ENCODE results near the gene TNFAIP8. TPM values are rescaled to one million over a fixed set of nuclear protein-coding genes. Genes with fewer than 3 reads are reported as not detected.

Gene TNFAIP8
- total and polyA plus RNA-seq, 10 of the 15 experiments (the other 5 are each of a cell fraction or from before 2014, with no cell fraction given): 124 to 324 (median 177) TPM

GRCh38 chr5:119347574-119347973, 8.2 kb upstream of the TNFAIP8 start:
- H3K4me2 ChIP-seq (ENCODE audit: control insufficient read depth, insufficient read depth): peak overlapping the region; percentile 64
- peaks cover 3% of the 10 kb centered on the region for H4K20me1 ChIP-seq (ENCODE audit: control insufficient read depth, insufficient read depth)
- no peak overlapping the region for H2AFZ ChIP-seq (ENCODE audit: control insufficient read depth, low read depth, low read length)
- no peaks in the 10 kb centered on the region for H3K9me3 ChIP-seq (replicated peaks; ENCODE audit: control insufficient read depth, insufficient read depth, low read length)
- in situ Hi-C loops (cut with MboI) (no loop called here), intact Hi-C loops (cut with micrococcal nuclease; ENCODE audit: unreplicated experiment) (no loop called here)
- CTCF ChIA-PET: interaction anchor here (0.7 to 20.3 kb wide), 7 partner anchors 9 to 328 kb away, joined by 3 to 261 read pairs (median 4); no protein-coding TSS in a partner anchor
- peaks cover 70% of the 10 kb centered on the region for H3K4me1 ChIP-seq (ENCODE audit: control insufficient read depth, insufficient read depth, low read length)
- H3K27ac ChIP-seq (ENCODE audit: control insufficient read depth, insufficient read depth): peak overlapping the region; percentile 21; the same call in 1 of the 2 replicates
- H3K79me2 ChIP-seq (ENCODE audit: control insufficient read depth, insufficient read depth, low read length): peaks cover 100% of the 10 kb centered on the region
- H3K27me3 ChIP-seq (replicated peaks in 1 of 2; ENCODE audit: control insufficient read depth in 2 of 2, insufficient read depth in 2 of 2, low read length in 1 of 2): no peaks in the 10 kb centered on the region
- ATAC-seq (no peak), DNase-seq (ENCODE audit: low read depth, low spot score) (no peak), FAIRE-seq (no peak)
- BruUV-seq (replicated peaks): no TSS peak
- RAD21 ChIA-PET (ENCODE audit: unreplicated experiment): interaction anchor here (1.1 to 18.7 kb wide), 5 partner anchors 11 to 63 kb away, joined by 3 to 501 read pairs (median 10); partner anchors contain the start of gene TNFAIP8
- POLR2A ChIA-PET: interaction anchor here (0.6 to 20.9 kb wide), 3 partner anchors 10 to 24 kb away, joined by 3 to 657 read pairs (median 15); partner anchors contain the start of gene TNFAIP8
- H3K9ac ChIP-seq (ENCODE audit: control insufficient read depth, insufficient read depth, low read length): no peak overlapping the region; the same call in 1 of the 2 replicates
- H3K36me3 ChIP-seq (ENCODE audit: control insufficient read depth in 2 of 2, insufficient read depth in 2 of 2, low read length in 1 of 2): peaks cover 0 to 7% of the 10 kb centered on the region in 2 experiments; a peak in 3 of 4 replicates
- no peak overlapping the region for H3K4me3 ChIP-seq
- 0% methylated on average over 1 of the region's 1 CpG for WGBS (ENCODE audit: insufficient coverage, insufficient replicate concordance, low lambda C conversion rate, missing lambda C conversion rate)
- SMC1A ChIA-PET (ENCODE audit: uncharacterized antibody, unreplicated experiment): interaction anchor here (1.1 to 34.8 kb wide), 7 partner anchors 12 to 57 kb away, joined by 3 to 1117 read pairs (median 47); partner anchors contain the start of gene TNFAIP8
- TF ChIP-seq WRNIP1 (IDR thresholded peaks at IDR 0.05; ENCODE audit: borderline replicate concordance, low read depth, low read length) (no peak), REST (IDR thresholded peaks at IDR 0.05; ENCODE audit: low read depth, low read length) (no peak), PRDM15 (CRISPR knock-in tag; IDR thresholded peaks at IDR 0.05) (no peak), RELB (IDR thresholded peaks at IDR 0.05; ENCODE audit: low read depth) (no peak), ZSCAN29 (IDR thresholded peaks at IDR 0.05) (no peak), CHD2 (IDR thresholded peaks at IDR 0.05; ENCODE audit: borderline replicate concordance, low read depth, low read length) (no peak), SIN3A (IDR thresholded peaks at IDR 0.05; ENCODE audit: low read depth, low read length) (no peak), POLR2AphosphoS2 (IDR thresholded peaks at IDR 0.05; ENCODE audit: low read depth, low read length) (no peak), SRF (IDR thresholded peaks at IDR 0.05; ENCODE audit: low read depth in 2 of 2, low read length in 2 of 2) (no peak), JUND (IDR thresholded peaks at IDR 0.05; ENCODE audit: low read depth, low read length) (no peak), CBX3 (IDR thresholded peaks at IDR 0.05; ENCODE audit: borderline replicate concordance, low read depth) (no peak), EP300 (IDR thresholded peaks at IDR 0.05; ENCODE audit: borderline replicate concordance in 1 of 2, control insufficient read depth in 1 of 2, low read depth in 2 of 2, low read length in 2 of 2) (no peak), ZNF274 (IDR thresholded peaks at IDR 0.05; ENCODE audit: insufficient read depth, insufficient read length) (no peak), MXI1 (IDR thresholded peaks at IDR 0.05; ENCODE audit: low read depth, low read length) (no peak), SREBF1 (IDR thresholded peaks at IDR 0.05; ENCODE audit: low read length) (no peak)

Data from GM12878 (cell line).